Subcutaneous adipose tissue (tissue), 4 donors: ENCODE measurements around the gene RPS6KA4. TPM values are rescaled to one million over a fixed set of nuclear protein-coding genes. Genes with fewer than 3 reads are reported as not detected.

ENCODE experiments used
- CTCF ChIP-seq: fragments of 450-650 bp; IDR thresholded peaks from one replicate; pipeline ENCODE4 v1.5.1; 2016; ENCODE audit warnings: low read depth, mild to moderate bottlenecking, control low read depth, antibody characterized with exemption, moderate library complexity
- total RNA-seq, 4 donors: library from RNA; depleted of rRNA; stranded (reverse); fragments of >200 nt; gene quantifications; one replicate each; pipeline ENCODE4 v1.1.0, GENCODE V29; 2016

The RPS6KA4 gene
- total RNA-seq, 4 donors from 2014 or later, result 7.2 to 27.5 (median 16.3) TPM

DNA sequence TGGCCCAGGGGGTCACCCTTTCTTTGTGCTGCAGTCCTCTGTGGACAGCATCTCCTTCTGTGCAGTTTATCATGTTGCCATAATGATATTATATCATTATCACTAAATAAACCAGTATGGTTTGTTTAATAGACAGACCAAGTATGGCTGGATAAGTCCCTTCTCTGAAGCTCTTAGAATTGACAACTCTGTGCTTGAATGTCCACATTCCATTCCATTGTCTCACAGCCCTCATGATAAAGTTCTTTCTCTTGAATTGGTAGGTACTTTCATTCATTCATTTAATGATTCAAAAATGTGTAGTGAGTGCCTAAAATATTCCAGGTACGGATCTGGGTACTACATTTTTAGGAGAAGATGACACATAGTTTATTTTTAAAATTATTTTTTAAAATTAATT lies 7.8 kb downstream of the RPS6KA4 start:
- TF ChIP-seq CTCF, result no peak

DNA sequence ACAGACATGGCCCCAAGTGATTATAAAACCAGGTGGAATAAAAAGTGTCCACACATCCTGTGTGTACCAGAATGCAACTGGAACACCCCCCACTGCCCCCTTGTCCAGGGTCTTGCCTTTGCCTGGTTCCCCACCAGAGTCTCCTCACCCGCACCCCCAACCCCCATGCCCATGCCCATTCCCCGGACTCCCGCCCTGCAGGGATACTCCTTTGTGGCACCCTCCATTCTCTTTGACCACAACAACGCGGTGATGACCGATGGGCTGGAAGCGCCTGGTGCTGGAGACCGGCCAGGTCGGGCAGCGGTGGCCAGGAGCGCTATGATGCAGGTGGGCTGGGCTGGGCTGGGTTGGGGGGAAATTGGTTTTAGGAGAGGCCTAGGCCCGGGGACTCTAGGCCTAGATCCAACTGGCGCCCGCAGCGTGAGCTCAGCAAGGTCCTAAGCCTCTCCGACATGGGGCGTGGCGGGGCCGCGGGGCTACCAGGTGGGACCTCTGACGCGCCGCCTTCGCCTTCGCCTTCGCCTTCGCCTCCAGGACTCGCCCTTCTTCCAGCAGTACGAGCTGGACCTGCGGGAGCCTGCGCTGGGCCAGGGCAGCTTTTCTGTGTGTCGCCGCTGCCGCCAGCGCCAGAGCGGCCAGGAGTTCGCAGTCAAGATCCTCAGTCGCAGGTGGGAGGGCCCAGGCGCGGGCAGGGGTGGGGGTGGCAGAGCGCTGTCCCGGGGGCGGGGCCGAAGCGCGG lies 9.1 kb downstream of the RPS6KA4 start:
- no peak for TF ChIP-seq CTCF

GRCh38 chr11:64368673-64369074 lies 9.7 kb downstream of the RPS6KA4 start:
- TF ChIP-seq CTCF, result no peak

DNA sequence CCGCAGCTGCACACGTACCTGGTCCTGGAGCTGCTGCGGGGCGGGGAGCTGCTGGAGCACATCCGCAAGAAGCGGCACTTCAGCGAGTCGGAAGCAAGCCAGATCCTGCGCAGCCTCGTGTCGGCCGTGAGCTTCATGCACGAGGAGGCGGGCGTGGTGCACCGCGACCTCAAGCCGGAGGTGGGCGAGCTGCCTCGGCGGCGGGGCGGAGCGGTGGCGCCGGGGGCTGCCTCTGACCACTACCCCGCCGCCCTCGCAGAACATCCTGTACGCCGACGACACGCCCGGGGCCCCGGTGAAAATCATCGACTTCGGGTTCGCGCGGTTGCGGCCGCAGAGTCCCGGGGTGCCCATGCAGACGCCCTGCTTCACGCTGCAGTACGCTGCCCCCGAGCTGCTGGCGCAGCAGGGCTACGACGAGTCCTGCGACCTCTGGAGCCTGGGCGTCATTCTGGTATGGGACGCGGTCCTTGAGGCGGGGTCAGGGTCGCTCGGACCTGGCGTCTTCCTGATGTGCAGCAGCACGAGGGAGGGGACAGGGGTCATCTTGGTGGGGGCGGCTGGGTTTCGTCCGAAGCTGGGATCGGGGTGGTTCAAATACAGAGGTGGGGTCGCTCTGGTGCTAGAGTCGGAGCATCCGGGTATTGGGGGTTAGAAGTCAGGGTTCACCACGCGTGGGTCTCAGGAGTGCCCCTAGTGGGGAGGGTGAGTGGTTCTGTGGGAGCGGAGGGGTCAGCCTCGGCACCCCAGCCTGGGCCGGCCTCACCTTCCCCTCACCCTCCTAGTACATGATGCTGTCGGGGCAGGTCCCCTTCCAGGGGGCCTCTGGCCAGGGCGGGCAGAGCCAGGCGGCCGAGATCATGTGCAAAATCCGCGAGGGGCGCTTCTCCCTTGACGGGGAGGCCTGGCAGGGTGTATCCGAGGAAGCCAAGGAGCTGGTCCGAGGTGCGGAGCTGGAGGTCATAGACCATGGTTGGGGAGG lies 10.8 kb downstream of the RPS6KA4 start:
- TF ChIP-seq CTCF, result no peak

DNA sequence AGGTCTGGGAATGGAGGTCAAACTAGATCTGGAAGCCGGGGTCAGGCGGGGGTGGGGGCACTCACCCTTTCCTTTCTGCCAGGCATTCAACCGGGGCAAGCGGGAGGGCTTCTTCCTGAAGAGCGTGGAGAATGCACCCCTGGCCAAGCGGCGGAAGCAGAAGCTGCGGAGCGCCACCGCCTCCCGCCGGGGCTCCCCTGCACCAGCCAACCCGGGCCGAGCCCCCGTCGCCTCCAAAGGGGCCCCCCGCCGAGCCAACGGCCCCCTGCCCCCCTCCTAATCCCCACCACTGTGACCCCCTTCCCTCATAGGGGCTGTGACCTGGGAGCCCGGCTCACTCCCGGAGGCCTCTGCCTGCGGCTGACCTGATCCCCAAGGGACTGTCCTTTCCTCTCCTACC lies 12.2 kb downstream of the RPS6KA4 start:
- TF ChIP-seq CTCF, result no peak

GRCh38 chr11:64372021-64372420 lies 13.1 kb downstream of the RPS6KA4 start:
- no peak for TF ChIP-seq CTCF
